GM12864 (cell line): ENCODE data around the gene ILKAP.

ENCODE experiments used
- DNase-seq: peaks from one replicate; pipeline ENCODE4 v3.0.0-alpha.2; 2011; ENCODE audit warnings: low read depth
- H3K4me3 ChIP-seq: 2 replicates; pipeline ENCODE4 v1.5.1; 2011; ENCODE audit warnings: mild to moderate bottlenecking, low read depth, low read length, control low read depth
- CTCF ChIP-seq: IDR thresholded peaks from 2 replicates; pipeline ENCODE4 v1.5.1; 2011; ENCODE audit warnings: low read depth, mild to moderate bottlenecking, moderate library complexity, low read length, control low read depth, inconsistent platforms; ENCODE audit errors: missing control alignments

ILKAP gene

GRCh38 chr2:238124488-238125126, 78.9 kb downstream of the ILKAP start:
- no peak for DNase-seq
- no peak overlapping the region for H3K4me3 ChIP-seq
- no peak for TF ChIP-seq CTCF

- no peak for TF ChIP-seq CTCF
- H3K4me3 ChIP-seq, result no peak overlapping the region
- no peak for DNase-seq
These were observed 79.5 kb downstream of the ILKAP start for GRCh38 chr2:238123991-238124470.

- no peak for DNase-seq
- H3K4me3 ChIP-seq, result no peak overlapping the region
- no peak for TF ChIP-seq CTCF
These were observed 80.1 kb downstream of the ILKAP start for GRCh38 chr2:238123218-238123971.

- TF ChIP-seq CTCF, result no peak
- no peak for DNase-seq
- H3K4me3 ChIP-seq, result no peak overlapping the region
These were observed 80.9 kb downstream of the ILKAP start for GRCh38 chr2:238122287-238123217.

GRCh38 chr2:238121511-238122286, 81.8 kb downstream of the ILKAP start:
- no peak for DNase-seq
- no peak overlapping the region for H3K4me3 ChIP-seq
- TF ChIP-seq CTCF, result no peak

GRCh38 chr2:238120463-238121298, 82.8 kb downstream of the ILKAP start:
- no peak for TF ChIP-seq CTCF
- DNase-seq, result no peak
- no peak overlapping the region for H3K4me3 ChIP-seq
